Stimulated activated CD4-positive, alpha-beta T cell treated with anti-CD3 and anti-CD28 coated beads, Interleukin-4, amount 100 ng/mL, for 24 hours (primary cell): ENCODE measurements around the gene NCAN.

ENCODE experiments used
- DNase-seq: peaks from one replicate; pipeline ENCODE4 v3.0.0-alpha.2; 2020

The NCAN gene

DNA sequence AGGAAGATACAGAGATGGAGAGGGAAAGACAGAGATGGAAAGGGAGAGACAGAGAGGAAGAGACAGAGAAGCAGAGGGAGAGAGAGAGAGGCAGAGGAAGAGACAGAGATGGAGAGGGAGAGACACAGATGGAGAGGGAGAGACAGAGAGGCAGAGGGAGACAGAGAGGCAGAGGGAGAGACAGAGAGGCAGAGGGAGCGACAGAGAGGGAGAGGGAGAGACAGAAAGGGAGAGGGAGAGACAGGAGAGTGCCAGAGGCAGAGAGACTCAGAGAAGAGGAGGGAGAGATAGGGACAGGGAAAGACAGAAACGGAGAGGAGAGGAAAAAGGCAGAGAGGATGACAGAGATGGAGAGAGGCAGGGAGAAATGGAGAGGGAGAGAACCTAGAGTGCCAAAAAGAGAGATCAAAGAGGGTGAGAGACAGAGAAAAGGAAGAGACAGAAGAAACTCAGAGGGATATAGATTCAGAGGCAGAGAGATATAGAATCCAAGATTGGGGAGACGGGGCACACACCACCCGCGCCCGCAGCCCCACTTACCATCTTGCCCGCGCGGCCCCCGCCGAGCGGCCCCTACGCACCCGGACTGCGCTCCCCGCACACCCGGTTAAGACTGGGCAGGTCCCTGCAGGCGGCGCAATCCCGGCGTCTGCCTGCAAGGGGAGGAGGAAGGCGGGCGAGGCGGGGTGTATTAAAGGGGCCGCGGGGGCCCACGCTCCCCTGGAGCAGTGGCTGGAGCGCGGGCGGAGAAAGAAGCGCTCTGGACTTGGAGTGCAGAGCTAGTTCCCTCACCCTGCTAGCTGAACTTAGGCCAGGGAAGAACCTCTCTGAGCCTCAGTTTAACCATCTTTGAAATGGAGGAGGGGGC lies 50.7 kb downstream of the NCAN start:
- DNase-seq: no peak

DNA sequence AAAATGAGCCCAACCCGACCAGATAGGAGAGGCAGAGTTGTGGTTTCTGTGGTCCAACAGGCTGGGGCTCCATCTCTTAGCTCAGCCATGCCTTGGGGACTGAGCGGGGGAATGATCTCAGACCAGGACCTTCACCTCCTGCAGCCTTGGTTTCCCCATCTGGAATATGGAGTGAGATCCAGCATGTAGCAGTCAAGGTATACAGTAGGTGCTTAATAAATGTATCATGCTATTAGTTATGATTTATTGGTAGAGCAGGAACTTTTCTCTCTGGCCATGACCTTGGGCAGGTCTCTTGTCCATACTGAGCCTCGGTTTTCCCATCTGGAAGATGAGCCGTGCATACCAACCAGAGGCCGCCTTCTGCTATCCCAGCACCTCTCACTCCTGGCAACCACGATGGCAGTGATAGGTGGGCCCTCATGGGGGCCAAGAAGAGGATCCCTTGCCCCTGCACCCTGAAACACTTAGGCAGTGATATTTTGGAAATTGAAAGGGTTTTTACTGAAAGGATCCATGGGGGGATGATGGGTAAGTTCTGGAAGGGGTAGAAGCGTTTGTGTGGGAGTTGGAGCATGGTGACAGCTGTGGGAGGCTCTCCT lies 52.2 kb downstream of the NCAN start:
- no peak for DNase-seq

DNA sequence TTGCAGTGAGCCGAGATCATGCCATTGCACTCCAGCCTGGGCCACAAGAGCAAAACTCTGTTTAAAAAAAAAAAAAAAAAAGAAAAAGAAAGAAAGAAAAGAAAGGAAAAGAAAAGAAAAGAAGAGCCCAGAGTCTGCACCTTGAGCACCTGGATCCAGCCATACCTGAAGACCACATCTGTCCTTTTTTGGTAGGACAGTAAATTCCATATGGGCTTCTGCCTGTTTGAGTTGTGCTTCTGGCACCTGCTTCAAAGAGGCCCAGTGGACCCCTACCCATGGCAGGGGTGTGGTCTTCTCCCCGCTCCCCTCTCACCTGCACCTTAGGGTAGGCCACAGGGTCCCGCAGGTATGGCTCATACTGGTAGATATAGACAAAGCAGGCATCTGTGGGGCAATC lies 55.5 kb downstream of the NCAN start:
- DNase-seq: no peak

DNA sequence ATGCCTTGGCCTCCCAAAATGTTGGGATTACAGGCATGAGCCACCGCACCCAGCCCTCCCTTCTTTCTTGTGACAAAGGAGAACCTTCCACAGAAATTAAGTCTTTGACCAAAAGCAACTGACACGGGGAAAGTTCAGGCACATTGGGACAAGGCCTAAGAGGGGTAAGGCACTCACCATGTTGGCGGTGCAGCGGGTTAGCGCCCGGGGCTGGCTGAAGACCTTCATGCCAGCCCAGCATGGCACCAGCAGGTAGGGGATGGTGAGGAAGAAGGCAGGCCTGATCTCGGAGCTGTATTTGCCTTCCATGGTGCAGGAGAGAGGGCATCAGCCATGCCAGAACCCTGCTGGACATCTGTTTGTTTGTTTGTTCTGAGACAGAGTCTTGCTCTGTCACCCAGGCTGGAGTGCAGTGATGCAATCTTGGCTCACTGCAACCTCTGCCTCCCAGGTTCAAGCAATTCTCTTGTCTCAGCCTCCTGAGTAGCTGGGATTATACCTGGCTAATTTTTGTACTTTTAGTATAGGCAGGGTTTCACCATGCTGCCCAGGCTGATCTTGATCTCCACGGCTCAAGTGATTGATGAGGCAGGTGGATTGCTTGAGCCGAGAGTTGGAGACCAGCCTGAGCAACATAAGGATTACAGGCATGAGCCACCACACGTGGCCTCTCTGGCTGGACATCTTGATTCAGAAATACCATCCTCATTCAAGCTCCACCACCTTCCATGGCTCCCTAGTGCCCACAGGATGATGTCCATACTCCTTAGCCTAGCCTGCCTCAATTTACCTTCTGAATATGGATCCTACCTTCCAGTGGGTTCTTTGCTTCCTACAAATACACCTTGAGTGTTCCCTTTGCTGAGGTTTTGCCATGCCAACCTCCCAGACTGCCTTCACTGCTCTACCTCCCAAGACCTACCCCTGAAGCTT lies 57.0 kb downstream of the NCAN start:
- no peak for DNase-seq

DNA sequence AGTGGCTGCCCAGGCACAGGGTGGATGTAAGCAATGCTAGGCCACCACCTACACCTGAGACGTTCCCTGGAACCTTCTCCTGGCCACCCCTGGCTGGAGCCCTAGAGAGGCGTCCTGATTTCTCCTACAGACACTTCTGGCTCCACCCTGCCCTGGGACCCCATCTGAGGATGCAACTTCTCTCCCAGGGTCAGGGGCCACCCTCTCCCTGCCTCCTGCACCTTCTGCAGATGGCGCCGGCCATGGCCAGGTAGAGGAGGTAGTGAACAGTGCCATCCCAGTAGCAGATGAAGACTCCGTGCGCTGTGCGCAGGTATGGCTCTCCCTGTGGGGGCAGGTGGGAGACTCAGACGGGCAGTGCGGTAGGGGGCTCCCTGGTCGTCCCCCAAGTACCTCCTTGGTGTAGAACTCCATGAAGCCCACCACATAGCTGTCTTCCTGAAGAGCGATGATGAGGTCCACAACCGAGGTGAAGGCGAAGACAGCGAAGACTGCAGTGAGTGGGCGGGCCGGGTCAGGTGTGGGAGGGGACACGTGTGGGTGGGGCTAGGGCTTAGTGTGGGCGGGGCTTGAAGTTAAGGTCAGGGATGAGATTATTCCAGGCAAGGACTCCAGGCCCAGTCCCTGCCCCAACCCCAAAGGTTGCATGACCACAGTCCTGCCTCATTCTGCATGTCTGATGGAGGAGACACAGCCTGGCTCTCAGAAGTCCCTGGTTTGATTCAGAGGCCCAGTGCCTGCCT lies 58.4 kb downstream of the NCAN start:
- DNase-seq: no peak

DNA sequence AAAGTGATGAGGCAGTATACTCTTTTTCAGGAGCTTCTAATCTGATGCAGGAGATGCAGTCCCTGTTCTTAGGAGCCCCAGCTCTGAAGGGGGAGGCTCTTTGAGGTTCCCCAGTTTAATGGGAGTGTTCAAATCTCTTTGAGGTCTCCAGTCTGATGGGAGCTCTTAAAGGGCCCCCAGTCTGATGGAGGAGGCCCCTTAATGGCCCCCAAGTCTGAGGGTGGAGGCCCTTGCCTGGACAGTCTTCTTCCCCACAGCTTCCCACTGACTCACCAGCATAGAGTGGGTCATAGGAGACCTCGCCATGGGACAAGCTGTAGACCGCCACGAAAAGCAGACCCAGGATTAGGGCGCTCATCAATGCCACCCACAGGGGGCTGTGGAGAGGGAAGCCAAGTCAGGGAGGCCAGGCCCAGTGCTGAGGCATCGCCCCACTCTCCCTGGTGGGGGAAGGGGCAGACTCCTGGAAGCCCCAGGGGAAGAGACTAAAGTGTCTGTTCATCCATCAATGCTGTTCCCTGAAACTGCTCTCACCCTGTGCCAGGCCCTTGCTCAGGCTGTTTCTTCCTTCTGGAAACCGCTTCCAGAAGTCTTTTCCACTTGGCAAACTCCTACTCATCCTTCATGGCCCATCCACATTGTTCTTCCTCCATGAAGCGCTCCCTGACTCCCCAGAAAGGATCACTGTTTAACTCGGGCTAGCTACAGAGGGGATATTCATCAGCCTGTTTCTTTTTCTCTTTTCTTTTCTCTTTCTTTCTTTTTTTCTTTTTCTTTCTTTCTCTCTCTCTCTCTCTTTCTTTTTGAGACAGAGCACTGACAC lies 59.2 kb downstream of the NCAN start:
- no peak for DNase-seq

DNA sequence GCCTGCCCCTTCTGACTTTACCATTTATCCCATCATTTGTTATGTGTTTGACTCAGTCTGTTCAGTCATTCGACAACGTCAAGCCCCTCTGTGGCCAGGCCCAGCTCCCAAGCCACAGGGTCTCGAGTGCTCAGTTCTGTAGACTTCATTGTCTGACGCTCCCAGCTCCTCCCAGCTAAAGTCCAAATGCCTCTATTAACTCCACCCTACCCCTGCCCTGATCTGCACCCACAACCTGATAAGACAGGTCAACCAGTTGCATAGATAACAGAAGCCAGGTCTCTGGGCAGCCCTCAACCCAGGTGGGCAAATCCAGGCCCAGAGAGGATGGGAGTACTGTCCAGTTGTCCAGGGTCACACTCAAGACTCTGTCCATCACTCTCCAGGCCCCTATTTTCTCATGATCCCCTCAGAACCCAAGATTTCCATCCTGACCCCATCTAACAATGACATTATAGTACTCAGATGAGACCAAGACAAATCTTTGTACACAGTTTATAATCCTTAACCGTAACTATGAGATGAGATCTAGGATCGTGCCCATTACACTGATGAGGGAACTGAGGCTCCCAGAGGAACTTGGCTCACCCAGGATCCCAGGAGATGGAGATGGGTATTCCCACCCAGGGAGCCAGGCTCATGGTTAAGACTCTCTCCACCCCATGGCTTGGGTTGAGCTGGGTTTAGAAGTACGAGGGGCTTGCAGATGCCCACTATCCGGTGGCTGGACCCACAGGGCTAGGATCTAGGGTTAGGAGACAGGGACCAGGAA lies 60.3 kb downstream of the NCAN start:
- no peak for DNase-seq

DNA sequence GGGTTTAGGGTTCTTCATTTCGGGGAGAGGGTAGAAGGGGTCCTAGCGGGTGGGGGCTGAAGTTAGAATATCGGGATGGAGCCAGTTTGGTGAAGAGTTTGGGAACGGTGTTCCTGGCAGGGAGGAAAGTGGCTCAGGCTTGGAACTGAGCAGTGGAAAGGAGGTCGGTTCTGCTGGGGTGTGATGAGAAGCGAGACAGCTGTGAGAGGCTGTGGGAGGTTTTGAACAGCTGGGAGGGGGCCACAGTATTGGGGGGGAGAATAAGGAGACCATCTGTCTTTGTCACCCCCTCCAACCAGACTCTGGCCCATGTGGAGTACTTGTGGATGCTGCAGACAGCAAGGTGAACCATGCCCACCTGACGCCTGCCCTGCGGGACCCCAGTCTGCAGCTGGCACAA lies 62.4 kb downstream of the NCAN start:
- DNase-seq: no peak

DNA sequence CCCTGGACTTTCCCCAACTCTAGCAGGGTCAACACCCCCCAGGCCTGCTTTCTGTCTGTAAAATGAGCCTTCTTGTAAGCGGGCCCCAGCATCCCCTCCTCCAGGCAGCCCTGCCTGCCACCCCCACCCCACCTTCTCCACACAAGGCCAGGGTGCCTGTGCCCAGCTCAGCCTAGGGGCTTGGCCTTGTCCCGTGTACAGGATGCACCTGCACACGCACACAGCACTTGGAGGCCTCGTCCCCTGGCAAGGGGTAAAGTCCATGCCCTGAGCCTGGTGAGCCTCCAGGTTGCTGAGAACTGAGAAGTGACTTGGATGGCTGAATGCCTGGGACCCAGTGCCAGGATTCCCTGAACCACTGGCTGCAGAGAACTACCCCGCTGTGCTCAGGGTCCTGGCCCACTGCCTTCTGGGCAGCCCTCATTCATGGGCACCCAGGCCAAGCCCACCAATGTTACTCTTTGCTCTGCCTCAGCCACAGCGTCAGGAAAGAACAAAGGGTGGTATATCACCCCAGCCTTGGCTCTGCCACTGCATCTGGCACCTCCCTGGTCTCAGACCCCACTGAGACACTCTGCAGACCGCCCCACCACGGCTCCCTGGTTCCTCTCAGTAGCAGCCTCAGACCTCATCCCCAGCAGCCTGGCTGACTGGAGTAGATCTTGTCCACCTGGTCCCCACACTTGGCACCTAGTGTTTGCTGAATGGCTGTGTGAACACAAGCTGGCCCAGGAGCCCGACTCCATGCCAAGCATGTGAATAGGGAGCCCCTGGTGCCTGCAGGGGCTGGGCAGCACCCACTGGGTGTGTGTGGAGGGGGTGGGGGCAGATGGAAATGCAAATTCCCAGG lies 63.2 kb downstream of the NCAN start:
- DNase-seq: no peak

DNA sequence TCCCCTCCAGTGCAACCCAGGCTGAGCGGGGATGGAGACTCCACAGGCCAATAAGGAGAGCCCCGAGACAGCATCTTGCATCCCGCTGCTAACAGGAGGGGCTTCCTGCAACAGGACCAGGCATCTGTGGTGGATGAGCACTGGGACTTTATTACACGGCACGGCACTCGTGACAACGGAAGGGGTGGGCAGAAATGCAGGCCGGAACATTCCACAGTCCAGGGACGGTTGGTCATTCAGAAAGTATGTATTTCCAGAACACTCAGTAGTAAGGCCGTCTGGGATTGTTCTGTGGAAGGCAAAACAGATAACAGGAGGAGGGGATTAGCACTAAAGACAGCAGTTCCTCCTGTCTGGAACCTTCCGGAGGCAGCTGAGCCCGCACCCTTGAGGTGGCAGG lies 64.6 kb downstream of the NCAN start:
- no peak for DNase-seq

DNA sequence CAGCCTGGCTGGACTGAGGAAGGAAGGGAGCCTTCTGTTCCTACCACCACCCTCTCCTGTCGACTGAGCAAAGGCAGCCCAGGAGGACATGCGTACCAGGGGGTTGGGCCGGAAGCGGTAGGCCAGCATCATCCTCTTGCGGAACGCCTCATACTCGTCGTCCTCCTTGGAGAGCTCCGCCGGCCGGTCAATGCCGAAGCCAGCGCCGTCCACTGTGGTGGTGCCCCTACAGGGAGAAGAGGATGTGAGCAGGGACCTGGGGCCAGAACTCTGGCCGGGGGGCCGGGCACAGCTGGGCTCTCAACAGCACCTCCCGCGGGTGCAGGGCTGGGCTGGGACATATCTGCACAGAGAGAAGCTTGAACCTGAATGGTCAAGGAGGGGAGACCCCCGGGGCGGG lies 65.1 kb downstream of the NCAN start:
- DNase-seq: no peak

DNA sequence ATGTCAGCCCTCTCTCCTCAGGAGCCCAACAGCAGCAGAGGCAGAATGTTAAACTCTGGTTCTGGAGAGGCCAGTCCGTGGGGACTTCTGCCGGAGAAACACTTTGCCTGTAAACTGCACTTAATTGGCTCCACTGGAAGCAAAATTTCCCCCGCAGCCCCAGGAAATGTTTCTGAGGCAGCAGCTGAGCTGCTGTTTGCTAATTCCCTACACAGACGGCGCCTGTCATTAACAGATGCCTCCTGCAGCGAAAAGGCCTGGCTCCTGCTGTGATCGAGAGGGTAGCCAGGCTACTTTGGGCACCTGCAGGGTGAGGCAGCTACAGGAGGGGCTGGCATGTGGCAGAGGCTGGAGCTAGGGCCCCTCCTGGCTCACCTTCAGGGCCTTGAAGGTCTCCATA lies 66.6 kb downstream of the NCAN start:
- DNase-seq: no peak

DNA sequence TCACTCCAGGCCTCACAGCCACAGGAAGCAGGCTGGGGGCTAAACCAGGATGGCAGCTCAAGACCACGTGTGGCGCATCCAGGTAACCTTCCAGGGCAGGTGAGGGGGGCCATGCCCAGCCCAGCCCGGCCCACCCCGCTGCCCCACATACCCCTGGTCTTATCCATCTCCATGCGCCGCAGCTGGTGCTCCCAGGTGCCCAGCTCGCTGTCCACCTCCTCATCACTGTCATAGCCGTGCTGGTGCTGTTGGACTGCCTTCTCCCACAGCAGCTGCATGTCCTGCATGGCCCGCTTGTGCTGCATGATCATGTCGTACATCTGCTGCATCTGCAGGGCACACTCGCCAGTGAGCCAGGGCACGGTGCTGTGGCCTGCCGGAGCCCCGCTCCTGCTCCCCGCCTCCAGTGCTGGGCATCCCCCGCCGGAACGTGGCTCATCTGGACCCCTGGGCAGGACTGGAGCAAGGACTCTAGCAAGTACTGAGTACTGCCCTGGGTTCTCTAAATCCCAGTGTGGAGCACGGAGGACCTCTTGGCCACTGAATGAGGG lies 67.4 kb downstream of the NCAN start:
- DNase-seq: no peak

DNA sequence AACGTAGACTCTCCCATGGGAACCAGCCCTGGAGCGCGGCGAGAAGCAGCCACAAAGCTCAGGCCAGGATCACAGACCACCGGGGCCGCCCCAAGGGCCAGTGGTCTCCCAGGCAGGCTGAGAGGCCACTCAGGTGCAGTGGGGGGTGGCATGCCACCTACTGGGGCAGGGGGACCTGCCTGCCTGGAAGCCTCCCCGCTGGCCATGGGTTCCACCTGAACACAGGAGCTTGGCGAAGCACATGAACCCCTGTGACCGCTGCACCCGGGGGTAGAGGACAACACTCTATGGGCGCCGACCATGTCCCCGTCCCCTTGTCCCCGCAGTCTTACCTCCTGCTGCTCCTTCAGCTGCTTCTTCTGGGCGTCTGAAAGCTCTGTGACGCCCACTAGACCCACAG lies 68.1 kb downstream of the NCAN start:
- DNase-seq: no peak

DNA sequence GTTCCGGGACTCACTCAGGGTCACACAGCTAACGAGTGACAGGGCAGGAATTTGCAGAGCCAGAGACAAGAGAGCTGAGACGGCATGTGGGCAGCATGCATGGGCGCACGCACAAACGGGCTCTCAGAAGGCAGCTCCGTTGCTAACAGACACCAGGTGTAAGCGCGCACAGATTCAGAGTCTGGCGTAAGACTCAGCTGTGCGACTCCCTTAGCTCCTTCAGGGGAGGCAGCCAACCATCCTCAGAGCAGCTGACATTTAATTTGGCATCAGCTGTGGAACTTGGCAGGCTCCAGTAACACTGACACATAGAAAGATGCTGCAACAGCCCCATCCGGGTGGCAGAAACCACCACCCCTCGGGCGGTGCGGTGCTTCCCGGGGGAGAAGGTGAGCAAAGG lies 68.8 kb downstream of the NCAN start:
- no peak for DNase-seq

DNA sequence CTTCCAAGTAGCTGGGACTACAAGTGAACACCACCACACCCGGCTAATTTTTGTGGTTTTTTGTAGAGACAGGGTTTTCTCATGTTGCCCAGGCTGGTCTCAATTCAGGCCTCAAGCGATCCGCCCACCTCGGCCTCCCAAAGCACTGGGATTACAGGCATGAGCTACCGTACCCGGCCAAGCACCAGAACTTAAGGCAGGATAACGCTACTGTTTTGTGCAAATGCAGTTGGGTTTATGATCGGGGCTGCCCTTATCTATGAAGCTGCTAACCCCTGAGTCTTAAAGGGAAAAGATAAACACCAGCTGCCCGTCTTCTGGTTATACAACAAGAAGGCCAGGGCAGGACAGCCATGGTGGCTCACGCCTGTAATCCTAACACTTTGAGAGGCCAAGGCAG lies 73.9 kb downstream of the NCAN start:
- no peak for DNase-seq

DNA sequence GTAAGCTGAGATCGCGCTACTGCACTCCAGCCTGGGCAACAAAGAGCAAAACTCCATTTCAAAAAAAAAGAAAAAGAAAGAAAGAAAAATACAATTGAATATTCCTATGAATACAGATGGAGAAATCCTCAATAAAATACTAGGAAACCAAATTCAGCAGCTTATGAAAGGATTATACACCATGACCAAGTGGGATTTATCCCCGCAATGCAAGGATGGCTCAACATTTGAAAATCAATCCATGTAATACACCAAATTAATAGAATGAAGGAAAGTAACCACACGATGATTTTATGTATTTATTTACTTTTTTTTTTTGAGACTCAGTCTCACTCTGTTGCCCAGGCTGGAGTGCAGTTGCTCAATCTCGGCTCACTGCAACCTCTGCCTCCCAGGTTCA lies 80.8 kb downstream of the NCAN start:
- no peak for DNase-seq

DNA sequence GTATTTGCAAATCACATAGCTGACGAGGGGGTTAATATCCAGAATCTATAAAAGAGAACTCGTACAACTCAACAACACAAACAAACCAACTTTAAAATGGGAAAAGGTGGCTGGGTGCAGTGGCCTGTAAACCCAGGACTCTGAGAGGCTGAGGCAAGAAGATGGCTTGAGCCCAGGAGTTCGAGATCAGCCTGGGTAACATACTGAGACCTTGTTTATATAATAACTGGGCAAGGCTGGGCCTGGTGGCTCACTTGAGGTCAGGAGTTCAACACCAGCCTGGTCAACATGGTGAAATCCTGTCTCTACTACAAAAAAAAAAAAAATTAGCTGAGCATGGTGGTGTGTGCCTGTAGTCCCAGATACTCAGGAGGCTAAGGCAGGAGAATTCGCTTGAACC lies 83.2 kb downstream of the NCAN start:
- no peak for DNase-seq

DNA sequence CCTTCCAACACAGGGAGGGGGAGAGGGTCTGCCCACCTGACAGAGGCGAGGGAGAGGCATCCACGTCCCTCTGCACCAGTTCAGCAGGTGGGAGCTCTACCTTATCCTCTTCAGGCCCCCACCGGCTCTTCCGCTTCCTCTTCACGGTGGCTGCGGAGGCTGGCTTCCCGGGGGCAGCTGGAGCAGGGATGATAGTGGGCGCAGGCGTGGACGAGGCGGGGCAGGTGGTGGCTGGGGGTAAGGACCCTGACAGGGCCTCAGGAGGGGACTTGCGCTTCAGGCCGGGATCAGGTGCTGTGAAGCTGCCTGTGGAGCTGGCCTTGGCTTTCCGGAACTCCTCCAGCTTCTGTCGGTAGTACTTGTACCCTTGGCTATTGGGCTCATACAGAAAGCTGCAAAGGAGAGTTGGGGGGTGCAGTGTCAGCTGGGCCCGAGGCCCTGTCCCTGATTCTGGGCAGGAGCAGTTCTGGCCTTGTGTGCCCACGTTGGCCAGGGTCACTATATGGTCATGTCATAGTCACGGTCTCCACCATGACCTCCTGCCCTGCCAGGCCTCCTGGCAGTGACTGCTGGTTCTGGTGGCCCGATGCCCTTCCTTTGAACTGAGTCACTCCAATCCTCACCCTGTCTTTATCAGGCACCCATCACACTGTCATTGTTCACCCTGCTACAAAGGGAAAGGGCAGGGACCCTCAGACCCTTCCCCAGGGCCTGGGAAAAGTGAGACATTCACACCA lies 85.4 kb downstream of the NCAN start:
- no peak for DNase-seq
